Erythroblast (primary cell): ENCODE measurements around the gene PSMB11.

Experiments
- GATA1 ChIP-seq: IDR thresholded peaks from 2 replicates; pipeline ENCODE4 v1.6.1; 2011; ENCODE audit warnings: low read depth, mild to moderate bottlenecking, control low read depth, low read length, moderate library complexity
- POLR2A ChIP-seq: IDR thresholded peaks from 2 replicates; pipeline ENCODE4 v1.6.1; 2011; ENCODE audit warnings: mild to moderate bottlenecking, low read length

GRCh38 chr14:23069413-23069806 is 27.4 kb downstream of the PSMB11 start:
- TF ChIP-seq POLR2A (no peak), GATA1 (no peak)
